ENCODE measurements around the gene RIN2.

DNA sequence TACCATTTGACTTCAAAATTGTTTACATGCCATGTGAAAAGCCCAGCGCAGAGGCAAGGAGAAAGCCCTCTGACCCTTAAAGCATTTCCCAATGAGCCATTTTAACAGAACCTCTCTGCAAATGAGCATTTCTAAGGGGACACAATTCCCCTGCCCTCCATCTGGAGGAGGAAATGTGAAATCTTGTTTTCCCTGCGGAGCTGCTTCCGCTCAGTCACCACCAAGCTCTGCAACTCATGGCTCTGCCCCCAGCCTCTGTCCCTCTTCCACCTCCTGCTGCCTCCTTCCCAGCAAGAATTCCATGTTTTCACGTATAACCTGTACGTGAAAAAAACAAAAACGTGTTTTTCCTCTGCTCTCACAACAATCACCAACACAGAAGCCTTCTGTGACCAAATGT is 12.3 kb downstream of the RIN2 start:
- TF ChIP-seq RAD21 (IDR thresholded peaks at IDR 0.05; ENCODE audit: low read length) (no peak), SMC3 (IDR thresholded peaks at IDR 0.05; ENCODE audit: low read depth, low read length) (no peak), POLR2A (IDR thresholded peaks at IDR 0.05; ENCODE audit: low read depth, low read length) (no peak), RFX5 (IDR thresholded peaks at IDR 0.05; ENCODE audit: low read depth, low read length) (no peak), CEBPB (IDR thresholded peaks at IDR 0.05; ENCODE audit: low read depth, low read length) (no peak)
- TF ChIP-seq, protein P1, sequence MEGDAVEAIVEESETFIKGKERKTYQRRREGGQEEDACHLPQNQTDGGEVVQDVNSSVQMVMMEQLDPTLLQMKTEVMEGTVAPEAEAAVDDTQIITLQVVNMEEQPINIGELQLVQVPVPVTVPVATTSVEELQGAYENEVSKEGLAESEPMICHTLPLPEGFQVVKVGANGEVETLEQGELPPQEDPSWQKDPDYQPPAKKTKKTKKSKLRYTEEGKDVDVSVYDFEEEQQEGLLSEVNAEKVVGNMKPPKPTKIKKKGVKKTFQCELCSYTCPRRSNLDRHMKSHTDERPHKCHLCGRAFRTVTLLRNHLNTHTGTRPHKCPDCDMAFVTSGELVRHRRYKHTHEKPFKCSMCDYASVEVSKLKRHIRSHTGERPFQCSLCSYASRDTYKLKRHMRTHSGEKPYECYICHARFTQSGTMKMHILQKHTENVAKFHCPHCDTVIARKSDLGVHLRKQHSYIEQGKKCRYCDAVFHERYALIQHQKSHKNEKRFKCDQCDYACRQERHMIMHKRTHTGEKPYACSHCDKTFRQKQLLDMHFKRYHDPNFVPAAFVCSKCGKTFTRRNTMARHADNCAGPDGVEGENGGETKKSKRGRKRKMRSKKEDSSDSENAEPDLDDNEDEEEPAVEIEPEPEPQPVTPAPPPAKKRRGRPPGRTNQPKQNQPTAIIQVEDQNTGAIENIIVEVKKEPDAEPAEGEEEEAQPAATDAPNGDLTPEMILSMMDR (conservative IDR thresholded peaks at IDR 0.05; ENCODE audit: low read depth, low read length) = no peak

Measured in IMR-90 (cell line).